WTC11 (cell line): ENCODE measurements around the gene SLC18A2.

ENCODE experiments used
- CREB1 ChIP-seq: sonication (generic); formaldehyde crosslinking; IDR thresholded peaks from 2 replicates; pipeline ENCODE4 v1.8.0; 2023; ENCODE audit warnings: mild to moderate bottlenecking, missing genetic modification reagents
- FOXJ3 ChIP-seq: sonication (generic); formaldehyde crosslinking; IDR thresholded peaks from 2 replicates; pipeline ENCODE4 v1.9.0; 2021; ENCODE audit warnings: missing genetic modification reagents, mild to moderate bottlenecking, borderline replicate concordance
- RELA ChIP-seq: sonication (generic); formaldehyde crosslinking; IDR thresholded peaks from 2 replicates; pipeline ENCODE4 v1.8.1; 2022; ENCODE audit warnings: missing genetic modification reagents, mild to moderate bottlenecking, borderline replicate concordance
- TEAD1 ChIP-seq: sonication (generic); formaldehyde crosslinking; IDR thresholded peaks from 2 replicates; pipeline ENCODE4 v1.8.0; 2022; ENCODE audit warnings: mild to moderate bottlenecking, missing genetic modification reagents
- TF ChIP-seq, protein P1 (sequence below): fragments of 200-600 bp; IDR thresholded peaks from 2 replicates; pipeline ENCODE4 v1.8.0; 2022; ENCODE audit warnings: antibody characterized with exemption
- TF ChIP-seq, protein P2 (sequence below): fragments of 250-450 bp; sonication (Bioruptor Pico); IDR thresholded peaks from 2 replicates; pipeline ENCODE4 v1.9.0; 2021; ENCODE audit warnings: mild to moderate bottlenecking
- TF ChIP-seq, protein P3 (sequence below): fragments of 250-450 bp; sonication (Bioruptor Pico); conservative IDR thresholded peaks from 2 replicates; pipeline ENCODE4 v1.9.0; 2021; ENCODE audit warnings: mild to moderate bottlenecking
- TF ChIP-seq, protein P4 (sequence below): sonication (generic); formaldehyde crosslinking; IDR thresholded peaks from 2 replicates; pipeline ENCODE4 v1.8.1; 2023; ENCODE audit warnings: mild to moderate bottlenecking, missing genetic modification reagents, moderate library complexity
- TF ChIP-seq, protein P5 (sequence below): fragments of 250-450 bp; sonication (Bioruptor Pico); IDR thresholded peaks from 2 replicates; pipeline ENCODE4 v1.8.0; 2021; ENCODE audit warnings: mild to moderate bottlenecking
- TF ChIP-seq, protein P6 (sequence below): sonication (generic); formaldehyde crosslinking; IDR thresholded peaks from 2 replicates; pipeline ENCODE4 v1.8.0; 2022; ENCODE audit warnings: mild to moderate bottlenecking, missing genetic modification reagents
- TF ChIP-seq, protein P7 (sequence below): sonication (generic); formaldehyde crosslinking; IDR thresholded peaks from 2 replicates; pipeline ENCODE4 v1.8.1; 2023; ENCODE audit warnings: mild to moderate bottlenecking, moderate library complexity, missing genetic modification reagents

DNA sequence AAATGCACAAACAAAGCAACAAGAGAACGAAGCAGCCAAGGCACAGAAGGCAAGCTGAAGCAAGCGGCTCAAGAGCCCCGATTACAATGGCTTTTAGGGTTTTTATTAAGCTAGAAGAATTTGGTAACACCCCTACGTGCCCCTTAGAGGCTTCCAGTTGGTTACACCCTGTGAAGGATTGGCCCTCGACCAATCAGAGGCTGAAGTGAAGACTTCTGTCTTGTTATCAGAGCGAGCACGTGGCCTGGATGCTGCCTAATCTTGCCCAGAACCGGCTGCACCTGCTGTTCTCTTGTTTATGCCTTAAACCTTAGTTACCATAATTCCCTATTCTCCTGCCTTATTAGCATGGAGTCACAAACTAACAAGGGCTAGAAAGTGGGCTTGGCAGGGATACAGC is 22.3 kb upstream of the SLC18A2 start:
- TF ChIP-seq, protein P1, sequence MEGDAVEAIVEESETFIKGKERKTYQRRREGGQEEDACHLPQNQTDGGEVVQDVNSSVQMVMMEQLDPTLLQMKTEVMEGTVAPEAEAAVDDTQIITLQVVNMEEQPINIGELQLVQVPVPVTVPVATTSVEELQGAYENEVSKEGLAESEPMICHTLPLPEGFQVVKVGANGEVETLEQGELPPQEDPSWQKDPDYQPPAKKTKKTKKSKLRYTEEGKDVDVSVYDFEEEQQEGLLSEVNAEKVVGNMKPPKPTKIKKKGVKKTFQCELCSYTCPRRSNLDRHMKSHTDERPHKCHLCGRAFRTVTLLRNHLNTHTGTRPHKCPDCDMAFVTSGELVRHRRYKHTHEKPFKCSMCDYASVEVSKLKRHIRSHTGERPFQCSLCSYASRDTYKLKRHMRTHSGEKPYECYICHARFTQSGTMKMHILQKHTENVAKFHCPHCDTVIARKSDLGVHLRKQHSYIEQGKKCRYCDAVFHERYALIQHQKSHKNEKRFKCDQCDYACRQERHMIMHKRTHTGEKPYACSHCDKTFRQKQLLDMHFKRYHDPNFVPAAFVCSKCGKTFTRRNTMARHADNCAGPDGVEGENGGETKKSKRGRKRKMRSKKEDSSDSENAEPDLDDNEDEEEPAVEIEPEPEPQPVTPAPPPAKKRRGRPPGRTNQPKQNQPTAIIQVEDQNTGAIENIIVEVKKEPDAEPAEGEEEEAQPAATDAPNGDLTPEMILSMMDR = no peak
- TF ChIP-seq, protein P2, sequence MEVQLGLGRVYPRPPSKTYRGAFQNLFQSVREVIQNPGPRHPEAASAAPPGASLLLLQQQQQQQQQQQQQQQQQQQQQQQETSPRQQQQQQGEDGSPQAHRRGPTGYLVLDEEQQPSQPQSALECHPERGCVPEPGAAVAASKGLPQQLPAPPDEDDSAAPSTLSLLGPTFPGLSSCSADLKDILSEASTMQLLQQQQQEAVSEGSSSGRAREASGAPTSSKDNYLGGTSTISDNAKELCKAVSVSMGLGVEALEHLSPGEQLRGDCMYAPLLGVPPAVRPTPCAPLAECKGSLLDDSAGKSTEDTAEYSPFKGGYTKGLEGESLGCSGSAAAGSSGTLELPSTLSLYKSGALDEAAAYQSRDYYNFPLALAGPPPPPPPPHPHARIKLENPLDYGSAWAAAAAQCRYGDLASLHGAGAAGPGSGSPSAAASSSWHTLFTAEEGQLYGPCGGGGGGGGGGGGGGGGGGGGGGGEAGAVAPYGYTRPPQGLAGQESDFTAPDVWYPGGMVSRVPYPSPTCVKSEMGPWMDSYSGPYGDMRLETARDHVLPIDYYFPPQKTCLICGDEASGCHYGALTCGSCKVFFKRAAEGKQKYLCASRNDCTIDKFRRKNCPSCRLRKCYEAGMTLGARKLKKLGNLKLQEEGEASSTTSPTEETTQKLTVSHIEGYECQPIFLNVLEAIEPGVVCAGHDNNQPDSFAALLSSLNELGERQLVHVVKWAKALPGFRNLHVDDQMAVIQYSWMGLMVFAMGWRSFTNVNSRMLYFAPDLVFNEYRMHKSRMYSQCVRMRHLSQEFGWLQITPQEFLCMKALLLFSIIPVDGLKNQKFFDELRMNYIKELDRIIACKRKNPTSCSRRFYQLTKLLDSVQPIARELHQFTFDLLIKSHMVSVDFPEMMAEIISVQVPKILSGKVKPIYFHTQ = no peak
- TF ChIP-seq, protein P3, sequence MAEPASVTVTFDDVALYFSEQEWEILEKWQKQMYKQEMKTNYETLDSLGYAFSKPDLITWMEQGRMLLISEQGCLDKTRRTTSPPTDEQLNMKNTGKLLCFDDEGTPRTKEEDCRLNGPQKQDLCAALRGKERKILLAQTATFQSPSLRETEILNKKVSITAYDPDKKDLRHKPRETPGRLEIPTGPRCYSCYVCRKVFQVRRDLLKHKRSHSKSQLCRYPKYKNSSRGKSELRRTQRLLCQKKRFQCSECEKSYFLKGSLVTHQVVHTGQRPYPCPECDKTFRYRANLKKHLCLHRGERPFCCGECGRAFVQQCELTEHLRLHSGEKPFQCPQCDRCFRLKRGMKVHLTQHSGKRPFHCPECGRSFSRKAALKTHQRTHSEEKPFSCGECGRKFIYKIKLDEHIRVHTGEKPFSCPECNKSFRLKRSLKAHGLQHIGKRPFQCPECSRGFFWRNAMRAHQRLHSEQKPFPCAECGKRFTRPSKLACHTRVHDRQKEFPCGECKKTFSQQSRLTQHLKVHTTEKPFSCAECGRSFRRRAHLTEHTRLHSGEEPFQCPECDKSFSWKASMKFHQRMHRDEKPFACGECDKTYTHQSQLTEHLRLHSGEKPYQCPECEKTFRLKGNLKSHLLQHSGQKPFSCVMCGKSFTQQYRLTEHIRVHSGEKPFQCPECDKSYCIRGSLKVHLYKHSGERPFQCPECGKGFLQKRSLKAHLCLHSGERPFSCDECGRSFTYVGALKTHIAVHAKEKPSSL = no peak
- TF ChIP-seq CREB1 (CRISPR knock-in tag) (no peak), TEAD1 (CRISPR knock-in tag) (no peak), FOXJ3 (no peak), RELA (CRISPR knock-in tag) (no peak)
- TF ChIP-seq, protein P4, sequence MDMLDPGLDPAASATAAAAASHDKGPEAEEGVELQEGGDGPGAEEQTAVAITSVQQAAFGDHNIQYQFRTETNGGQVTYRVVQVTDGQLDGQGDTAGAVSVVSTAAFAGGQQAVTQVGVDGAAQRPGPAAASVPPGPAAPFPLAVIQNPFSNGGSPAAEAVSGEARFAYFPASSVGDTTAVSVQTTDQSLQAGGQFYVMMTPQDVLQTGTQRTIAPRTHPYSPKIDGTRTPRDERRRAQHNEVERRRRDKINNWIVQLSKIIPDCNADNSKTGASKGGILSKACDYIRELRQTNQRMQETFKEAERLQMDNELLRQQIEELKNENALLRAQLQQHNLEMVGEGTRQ (CRISPR knock-in tag) = no peak
- TF ChIP-seq, protein P5, sequence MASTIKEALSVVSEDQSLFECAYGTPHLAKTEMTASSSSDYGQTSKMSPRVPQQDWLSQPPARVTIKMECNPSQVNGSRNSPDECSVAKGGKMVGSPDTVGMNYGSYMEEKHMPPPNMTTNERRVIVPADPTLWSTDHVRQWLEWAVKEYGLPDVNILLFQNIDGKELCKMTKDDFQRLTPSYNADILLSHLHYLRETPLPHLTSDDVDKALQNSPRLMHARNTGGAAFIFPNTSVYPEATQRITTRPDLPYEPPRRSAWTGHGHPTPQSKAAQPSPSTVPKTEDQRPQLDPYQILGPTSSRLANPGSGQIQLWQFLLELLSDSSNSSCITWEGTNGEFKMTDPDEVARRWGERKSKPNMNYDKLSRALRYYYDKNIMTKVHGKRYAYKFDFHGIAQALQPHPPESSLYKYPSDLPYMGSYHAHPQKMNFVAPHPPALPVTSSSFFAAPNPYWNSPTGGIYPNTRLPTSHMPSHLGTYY = no peak
- TF ChIP-seq, protein P6, sequence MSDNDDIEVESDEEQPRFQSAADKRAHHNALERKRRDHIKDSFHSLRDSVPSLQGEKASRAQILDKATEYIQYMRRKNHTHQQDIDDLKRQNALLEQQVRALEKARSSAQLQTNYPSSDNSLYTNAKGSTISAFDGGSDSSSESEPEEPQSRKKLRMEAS = no peak
- TF ChIP-seq, protein P7, sequence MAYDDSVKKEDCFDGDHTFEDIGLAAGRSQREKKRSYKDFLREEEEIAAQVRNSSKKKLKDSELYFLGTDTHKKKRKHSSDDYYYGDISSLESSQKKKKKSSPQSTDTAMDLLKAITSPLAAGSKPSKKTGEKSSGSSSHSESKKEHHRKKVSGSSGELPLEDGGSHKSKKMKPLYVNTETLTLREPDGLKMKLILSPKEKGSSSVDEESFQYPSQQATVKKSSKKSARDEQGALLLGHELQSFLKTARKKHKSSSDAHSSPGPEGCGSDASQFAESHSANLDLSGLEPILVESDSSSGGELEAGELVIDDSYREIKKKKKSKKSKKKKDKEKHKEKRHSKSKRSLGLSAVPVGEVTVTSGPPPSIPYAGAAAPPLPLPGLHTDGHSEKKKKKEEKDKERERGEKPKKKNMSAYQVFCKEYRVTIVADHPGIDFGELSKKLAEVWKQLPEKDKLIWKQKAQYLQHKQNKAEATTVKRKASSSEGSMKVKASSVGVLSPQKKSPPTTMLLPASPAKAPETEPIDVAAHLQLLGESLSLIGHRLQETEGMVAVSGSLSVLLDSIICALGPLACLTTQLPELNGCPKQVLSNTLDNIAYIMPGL (CRISPR knock-in tag) = no peak
